ENCODE measurements around the gene SAMD13. TPM values are rescaled to one million over a fixed set of nuclear protein-coding genes. Genes with fewer than 3 reads are reported as not detected.

SAMD13 gene
- total RNA-seq, 1 donor from 2014 or later, result 1.9 TPM

DNA sequence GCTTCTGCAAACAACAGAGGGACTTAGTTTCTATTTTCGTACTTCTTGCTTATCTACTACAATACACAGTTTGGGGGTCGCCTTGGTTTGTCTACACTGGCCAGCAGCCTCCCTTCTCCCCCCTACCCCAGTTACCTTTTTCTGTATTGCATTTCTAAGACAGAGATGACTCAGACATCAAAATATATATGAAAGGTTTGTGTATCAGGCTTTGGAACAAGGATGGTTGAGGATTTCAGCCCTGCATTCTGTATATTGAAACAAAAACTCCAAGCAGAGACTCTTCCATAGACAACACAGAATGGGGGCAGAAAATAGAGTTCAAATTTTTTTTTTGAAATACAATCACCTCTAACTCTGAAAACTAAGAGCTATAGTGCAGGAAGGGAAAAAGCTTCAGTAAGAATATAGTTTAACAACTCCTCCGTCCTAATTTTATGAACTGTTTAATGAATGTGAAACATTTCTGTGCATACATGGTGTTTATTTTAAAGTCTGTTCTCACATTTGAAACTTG, 1.9 kb downstream of the SAMD13 start:
- TF ChIP-seq, protein P1, sequence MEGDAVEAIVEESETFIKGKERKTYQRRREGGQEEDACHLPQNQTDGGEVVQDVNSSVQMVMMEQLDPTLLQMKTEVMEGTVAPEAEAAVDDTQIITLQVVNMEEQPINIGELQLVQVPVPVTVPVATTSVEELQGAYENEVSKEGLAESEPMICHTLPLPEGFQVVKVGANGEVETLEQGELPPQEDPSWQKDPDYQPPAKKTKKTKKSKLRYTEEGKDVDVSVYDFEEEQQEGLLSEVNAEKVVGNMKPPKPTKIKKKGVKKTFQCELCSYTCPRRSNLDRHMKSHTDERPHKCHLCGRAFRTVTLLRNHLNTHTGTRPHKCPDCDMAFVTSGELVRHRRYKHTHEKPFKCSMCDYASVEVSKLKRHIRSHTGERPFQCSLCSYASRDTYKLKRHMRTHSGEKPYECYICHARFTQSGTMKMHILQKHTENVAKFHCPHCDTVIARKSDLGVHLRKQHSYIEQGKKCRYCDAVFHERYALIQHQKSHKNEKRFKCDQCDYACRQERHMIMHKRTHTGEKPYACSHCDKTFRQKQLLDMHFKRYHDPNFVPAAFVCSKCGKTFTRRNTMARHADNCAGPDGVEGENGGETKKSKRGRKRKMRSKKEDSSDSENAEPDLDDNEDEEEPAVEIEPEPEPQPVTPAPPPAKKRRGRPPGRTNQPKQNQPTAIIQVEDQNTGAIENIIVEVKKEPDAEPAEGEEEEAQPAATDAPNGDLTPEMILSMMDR (IDR thresholded peaks at IDR 0.05; ENCODE audit: insufficient read depth, low read length, poor library complexity, severe bottlenecking), result no peak
- no peak for DNase-seq (ENCODE audit: low read depth)

DNA sequence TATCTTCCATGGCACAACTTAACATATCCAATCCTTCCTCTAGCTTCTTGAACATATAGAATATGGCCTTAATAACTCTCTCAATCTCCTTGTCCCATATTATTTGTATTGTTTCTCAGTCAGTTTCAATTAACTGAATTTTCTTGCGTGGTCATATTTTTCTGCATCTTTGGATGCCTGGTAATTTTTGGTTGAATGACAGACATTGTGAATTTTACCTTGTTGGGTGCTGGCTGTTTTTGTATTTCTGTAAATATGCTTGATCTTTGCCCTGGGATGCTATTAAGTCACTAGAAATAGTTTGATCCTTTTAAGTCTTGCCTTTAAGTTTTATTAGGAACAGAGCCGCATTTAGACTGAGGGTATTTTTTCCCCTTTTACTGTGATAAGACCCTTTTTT, 5.9 kb downstream of the SAMD13 start:
- no peak for DNase-seq (ENCODE audit: low read depth)
- TF ChIP-seq, protein P1 (IDR thresholded peaks at IDR 0.05; ENCODE audit: insufficient read depth, low read length, poor library complexity, severe bottlenecking), result no peak
- H3K4me3 ChIP-seq (ENCODE audit: low read depth, low read length), result no peak overlapping the region
- H3K36me3 ChIP-seq (ENCODE audit: control insufficient read depth, insufficient read depth, low read length), result no peaks in the 10 kb centered on the region
- no peaks in the 10 kb centered on the region for H3K27me3 ChIP-seq (ENCODE audit: control insufficient read depth, insufficient read depth, low read length)

More for the DNA sequence above, 1.9 kb downstream of the SAMD13 start:
- no peaks in the 10 kb centered on the region for H3K36me3 ChIP-seq (ENCODE audit: control insufficient read depth, insufficient read depth, low read length)
- H3K27me3 ChIP-seq (ENCODE audit: control insufficient read depth, insufficient read depth, low read length), result no peaks in the 10 kb centered on the region
- no peak overlapping the region for H3K4me3 ChIP-seq (ENCODE audit: low read depth, low read length)

DNA sequence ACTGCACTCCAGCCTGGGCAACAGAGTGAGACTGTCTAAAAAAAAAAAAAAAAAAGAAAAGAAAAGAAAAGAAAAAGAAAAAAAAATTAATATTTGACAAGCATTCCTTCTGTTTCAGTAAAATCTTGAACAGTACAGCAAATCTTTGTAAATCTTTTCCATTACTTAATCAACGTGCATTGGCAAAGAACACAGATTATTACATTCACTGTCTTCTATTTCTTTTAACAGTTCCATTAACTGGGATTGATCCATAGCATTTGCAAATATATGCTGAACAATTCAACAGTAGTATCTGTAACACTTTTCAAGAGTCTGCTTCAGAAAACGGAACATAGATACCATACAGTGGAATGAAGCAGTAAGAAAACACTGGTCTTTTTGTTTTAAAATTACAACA, 9.8 kb downstream of the SAMD13 start:
- TF ChIP-seq, protein P1 (IDR thresholded peaks at IDR 0.05; ENCODE audit: insufficient read depth, low read length, poor library complexity, severe bottlenecking), result no peak
- no peak overlapping the region for H3K4me3 ChIP-seq (ENCODE audit: low read depth, low read length)
- no peaks in the 10 kb centered on the region for H3K27me3 ChIP-seq (ENCODE audit: control insufficient read depth, insufficient read depth, low read length)
- no peaks in the 10 kb centered on the region for H3K36me3 ChIP-seq (ENCODE audit: control insufficient read depth, insufficient read depth, low read length)
- no peak for DNase-seq (ENCODE audit: low read depth)

DNA sequence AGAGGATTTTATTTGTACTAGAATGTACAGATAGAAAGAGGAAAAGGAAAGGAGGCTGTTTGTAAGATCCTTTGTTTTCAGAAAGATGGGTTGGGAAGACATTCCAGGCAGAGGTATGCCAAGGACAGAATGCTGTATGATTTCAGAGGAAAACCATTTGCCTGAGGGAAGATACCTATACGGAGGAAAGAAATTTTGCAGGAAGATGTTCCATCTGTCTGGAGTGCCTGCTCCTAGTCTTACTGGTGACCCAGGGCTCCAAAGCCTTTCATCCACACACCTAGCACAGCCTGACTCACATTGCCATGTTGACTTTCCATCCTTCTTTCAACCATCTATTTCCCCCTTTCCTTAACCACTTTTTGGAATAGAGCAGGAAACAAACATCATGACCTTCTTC, 18.2 kb downstream of the SAMD13 start:
- Histone ChIP-seq H3K27me3 (ENCODE audit: control insufficient read depth, insufficient read depth, low read length) (no peaks in the 10 kb centered on the region), H3K4me3 (ENCODE audit: low read depth, low read length) (no peak overlapping the region), H3K36me3 (ENCODE audit: control insufficient read depth, insufficient read depth, low read length) (no peaks in the 10 kb centered on the region)
- TF ChIP-seq, protein P1 (IDR thresholded peaks at IDR 0.05; ENCODE audit: insufficient read depth, low read length, poor library complexity, severe bottlenecking), result no peak
- DNase-seq (ENCODE audit: low read depth), result no peak

DNA sequence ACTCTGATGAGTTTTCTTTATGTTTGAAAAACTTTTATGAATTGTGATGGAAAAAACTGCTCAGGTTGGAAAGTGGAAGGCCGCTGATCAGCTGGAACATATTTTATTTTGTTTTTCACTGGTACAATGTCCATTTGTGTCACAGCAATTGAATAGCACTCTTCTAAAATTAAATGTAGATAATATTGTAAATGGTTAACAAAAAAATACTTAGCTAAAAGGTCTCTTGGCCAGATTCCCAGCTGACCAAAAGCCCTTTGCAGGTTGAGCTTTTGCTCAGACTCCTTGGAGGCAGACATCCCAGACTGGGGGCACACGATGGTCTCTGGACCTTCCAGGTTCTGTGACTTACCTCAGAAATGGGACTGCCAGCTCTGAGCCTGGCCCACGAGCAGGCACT, 26.3 kb downstream of the SAMD13 start:
- no peaks in the 10 kb centered on the region for H3K36me3 ChIP-seq (ENCODE audit: control insufficient read depth, insufficient read depth, low read length)
- TF ChIP-seq, protein P1 (IDR thresholded peaks at IDR 0.05; ENCODE audit: insufficient read depth, low read length, poor library complexity, severe bottlenecking), result no peak
- DNase-seq (ENCODE audit: low read depth), result no peak
- H3K27me3 ChIP-seq (ENCODE audit: control insufficient read depth, insufficient read depth, low read length), result no peaks in the 10 kb centered on the region
- H3K4me3 ChIP-seq (ENCODE audit: low read depth, low read length), result no peak overlapping the region
